K562 (cell line): ENCODE data around the gene EPC2. TPM values are rescaled to one million over a fixed set of nuclear protein-coding genes. Genes with fewer than 3 reads are reported as not detected.

ENCODE experiments used
- DPF2 ChIP-seq: fragments of 450-650 bp; IDR thresholded peaks from 2 replicates; pipeline ENCODE4 v1.6.1; 2016
- EP400 ChIP-seq: fragments of 450-650 bp; IDR thresholded peaks from 2 replicates; pipeline ENCODE4 v1.6.1; 2017; ENCODE audit warnings: antibody characterized with exemption, mild to moderate bottlenecking, moderate library complexity
- FOXJ2 ChIP-seq: fragments of 200-800 bp; sonication (Bioruptor generic); IDR thresholded peaks from 2 replicates; pipeline ENCODE4 v1.6.1; 2016; ENCODE audit warnings: missing genetic modification characterization, missing compliant biosample characterization
- JUN ChIP-seq, 2 experiments: sonication (generic) in 1 of 2; formaldehyde crosslinking in 1 of 2; IDR thresholded peaks; 2 replicates each; pipeline versions ENCODE4 v1.6.1 to v1.8.0; 2012 to 2022; ENCODE audit warnings: borderline replicate concordance in 2 of 2, mild to moderate bottlenecking in 2 of 2, improper control_type of control experiment in 1 of 2, low read depth in 1 of 2, low read length in 1 of 2, missing genetic modification reagents in 1 of 2
- JUND ChIP-seq, 2 experiments: IDR thresholded peaks; 2 replicates in 1 of 2; 3 replicates in 1 of 2; pipeline ENCODE4 v1.6.1; 2011; ENCODE audit warnings: borderline replicate concordance in 2 of 2, low read depth in 2 of 2, low read length in 2 of 2, improper control_type of control experiment in 1 of 2, missing biosample characterization in 1 of 2, missing genetic modification characterization in 1 of 2, missing genetic modification reagents in 1 of 2
- MTA1 ChIP-seq: fragments of 450-650 bp; IDR thresholded peaks from 2 replicates; pipeline ENCODE4 v1.6.1; 2017; ENCODE audit warnings: borderline replicate concordance
- MTA2 ChIP-seq: fragments of 450-650 bp; IDR thresholded peaks from 2 replicates; pipeline ENCODE4 v1.6.1; 2016; ENCODE audit warnings: low read depth
- PHF21A ChIP-seq: fragments of 450-650 bp; IDR thresholded peaks from 2 replicates; pipeline ENCODE4 v1.6.1; 2017; ENCODE audit warnings: low read depth, borderline replicate concordance
- RFX1 ChIP-seq: fragments of 450-650 bp; IDR thresholded peaks from 2 replicates; pipeline ENCODE4 v1.6.1; 2016; ENCODE audit warnings: mild to moderate bottlenecking, moderate library complexity
- RFX5 ChIP-seq: IDR thresholded peaks from 2 replicates; pipeline ENCODE4 v1.6.1; 2011; ENCODE audit warnings: low read depth, mild to moderate bottlenecking, improper control_type of control experiment, low read length
- SMARCA4 ChIP-seq: fragments of 450-650 bp; IDR thresholded peaks from 2 replicates; pipeline ENCODE4 v1.6.1; 2016
- polyA plus RNA-seq, 8 experiments: library from polyadenylated mRNA; depleted of rRNA in 4 of 8; stranded (reverse) in 5 of 8; unstranded in 3 of 8; fragments of >200 nt; fragmentation: Nextera tagmentation in 2 of 8; fragmentation: Illumina TruSeq in 1 of 8; extraction: Ambion mirVana in 2 of 8; extraction: Trizol in 1 of 8; gene quantifications; 2 replicates each; pipeline versions ENCODE4 v1.2.1 to v1.2.3, GENCODE V29; 2011 to 2014; ENCODE audit warnings: inconsistent platforms in 1 of 8, missing spikeins in 1 of 8
- total RNA-seq, 7 experiments: library from RNA; depleted of rRNA in 6 of 7; stranded (reverse); fragments of >200 nt in 6 of 7; fragmentation: Illumina TruSeq in 2 of 7; extraction: Trizol in 2 of 7; gene quantifications; 2 replicates each; pipeline versions ENCODE4 v1.2.1 to v1.2.3, GENCODE V29; 2011 to 2021; ENCODE audit warnings: low replicate concordance in 1 of 7
- TF ChIP-seq, protein P1 (sequence below), 2 experiments: fragments of 450-650 bp in 1 of 2; sonication (generic) in 1 of 2; formaldehyde crosslinking in 1 of 2; IDR thresholded peaks; 2 replicates each; pipeline versions ENCODE4 v1.7.1 to v1.9.0; 2016 to 2022; ENCODE audit warnings: inconsistent platforms in 1 of 2, mild to moderate bottlenecking in 1 of 2, missing genetic modification reagents in 1 of 2
- TF ChIP-seq, protein P2 (sequence below): fragments of 250-450 bp; sonication (Bioruptor Pico); IDR thresholded peaks from 2 replicates; pipeline ENCODE4 v1.5.0; 2021
- TF ChIP-seq, protein P3 (sequence below), 2 experiments: fragments of 450-650 bp in 1 of 2; sonication (generic) in 1 of 2; formaldehyde crosslinking in 1 of 2; IDR thresholded peaks in 1 of 2; conservative IDR thresholded peaks in 1 of 2; 2 replicates each; pipeline versions ENCODE4 v1.6.1 to v1.8.1; 2016 to 2023; ENCODE audit warnings: mild to moderate bottlenecking in 2 of 2, moderate library complexity in 2 of 2, inconsistent platforms in 1 of 2, missing genetic modification reagents in 1 of 2

EPC2 gene
- total and polyA plus RNA-seq, 9 of the 15 experiments (the other 6 are each of a cell fraction or from before 2014, with no cell fraction given): 7.0 to 35.8 (median 29.1) TPM

DNA sequence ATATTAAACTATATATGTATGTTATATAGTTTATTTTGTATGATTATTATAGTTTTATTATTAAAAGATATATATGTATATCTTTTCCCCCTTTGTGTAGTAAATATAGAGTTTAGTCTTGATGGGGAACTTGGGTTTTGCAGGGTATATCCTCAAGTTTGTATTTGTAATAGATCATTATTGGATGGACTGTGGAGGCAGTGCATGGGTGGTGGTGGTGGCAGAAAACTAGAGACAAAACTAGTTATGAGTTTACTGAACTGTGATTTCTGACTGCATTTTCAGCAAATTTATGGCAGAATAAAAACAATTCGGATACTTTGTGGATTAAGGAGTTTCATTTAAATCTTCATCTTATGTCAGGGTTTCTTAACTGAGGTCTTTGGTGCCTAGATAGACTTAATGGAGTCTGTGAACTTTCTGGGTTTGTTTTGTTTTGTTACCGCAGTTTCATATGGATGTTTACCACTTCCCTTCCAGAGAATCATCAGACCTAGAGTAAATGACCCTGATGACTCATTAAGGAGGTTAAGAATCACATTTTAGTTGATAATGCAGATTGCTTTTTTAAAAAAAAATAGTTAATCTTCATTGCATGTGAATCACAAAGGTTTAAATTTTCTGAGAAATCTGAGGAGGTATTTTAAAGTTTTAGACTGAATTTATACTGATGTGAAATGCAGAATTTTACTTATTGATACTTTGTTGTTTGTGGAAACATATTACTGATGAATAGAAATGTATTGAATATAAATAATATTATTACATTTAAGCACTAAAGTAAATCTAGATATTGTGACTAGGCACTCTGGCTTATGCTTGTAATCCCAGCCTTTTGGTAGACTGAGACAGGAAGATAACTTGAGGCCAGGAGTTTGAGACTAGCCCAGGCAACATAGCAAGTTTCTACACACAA is 14.5 kb downstream of the EPC2 start (continued):
- TF ChIP-seq, protein P1, sequence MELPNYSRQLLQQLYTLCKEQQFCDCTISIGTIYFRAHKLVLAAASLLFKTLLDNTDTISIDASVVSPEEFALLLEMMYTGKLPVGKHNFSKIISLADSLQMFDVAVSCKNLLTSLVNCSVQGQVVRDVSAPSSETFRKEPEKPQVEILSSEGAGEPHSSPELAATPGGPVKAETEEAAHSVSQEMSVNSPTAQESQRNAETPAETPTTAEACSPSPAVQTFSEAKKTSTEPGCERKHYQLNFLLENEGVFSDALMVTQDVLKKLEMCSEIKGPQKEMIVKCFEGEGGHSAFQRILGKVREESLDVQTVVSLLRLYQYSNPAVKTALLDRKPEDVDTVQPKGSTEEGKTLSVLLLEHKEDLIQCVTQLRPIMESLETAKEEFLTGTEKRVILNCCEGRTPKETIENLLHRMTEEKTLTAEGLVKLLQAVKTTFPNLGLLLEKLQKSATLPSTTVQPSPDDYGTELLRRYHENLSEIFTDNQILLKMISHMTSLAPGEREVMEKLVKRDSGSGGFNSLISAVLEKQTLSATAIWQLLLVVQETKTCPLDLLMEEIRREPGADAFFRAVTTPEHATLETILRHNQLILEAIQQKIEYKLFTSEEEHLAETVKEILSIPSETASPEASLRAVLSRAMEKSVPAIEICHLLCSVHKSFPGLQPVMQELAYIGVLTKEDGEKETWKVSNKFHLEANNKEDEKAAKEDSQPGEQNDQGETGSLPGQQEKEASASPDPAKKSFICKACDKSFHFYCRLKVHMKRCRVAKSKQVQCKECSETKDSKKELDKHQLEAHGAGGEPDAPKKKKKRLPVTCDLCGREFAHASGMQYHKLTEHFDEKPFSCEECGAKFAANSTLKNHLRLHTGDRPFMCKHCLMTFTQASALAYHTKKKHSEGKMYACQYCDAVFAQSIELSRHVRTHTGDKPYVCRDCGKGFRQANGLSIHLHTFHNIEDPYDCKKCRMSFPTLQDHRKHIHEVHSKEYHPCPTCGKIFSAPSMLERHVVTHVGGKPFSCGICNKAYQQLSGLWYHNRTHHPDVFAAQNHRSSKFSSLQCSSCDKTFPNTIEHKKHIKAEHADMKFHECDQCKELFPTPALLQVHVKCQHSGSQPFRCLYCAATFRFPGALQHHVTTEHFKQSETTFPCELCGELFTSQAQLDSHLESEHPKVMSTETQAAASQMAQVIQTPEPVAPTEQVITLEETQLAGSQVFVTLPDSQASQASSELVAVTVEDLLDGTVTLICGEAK (IDR thresholded peaks at IDR 0.05): no peak
- TF ChIP-seq, protein P1 (CRISPR knock-in tag; IDR thresholded peaks at IDR 0.05): no peak
- TF ChIP-seq MTA2: no peak
- TF ChIP-seq JUN (IDR thresholded peaks at IDR 0.05; ENCODE audit: borderline replicate concordance, low read depth, low read length): 0 out of 2 replicates have a peak, but pooled peaks have one; percentile 37
- no peak for TF ChIP-seq JUN (CRISPR knock-in tag; IDR thresholded peaks at IDR 0.05; ENCODE audit: borderline replicate concordance)
- no peak for TF ChIP-seq RFX5
- peak; percentile 11; the same call in 1 of the 2 replicates for TF ChIP-seq EP400
- TF ChIP-seq PHF21A: 0 out of 2 replicates have a peak, but pooled peaks have one; percentile 14
- TF ChIP-seq DPF2: 0 out of 2 replicates have a peak, but pooled peaks have one; percentile 34
- TF ChIP-seq FOXJ2 (tag): peak; percentile 96
- TF ChIP-seq MTA1: no peak
- peak; percentile 76 for TF ChIP-seq JUND (IDR thresholded peaks at IDR 0.05; ENCODE audit: borderline replicate concordance, low read depth, low read length)
- peak; percentile 82 for TF ChIP-seq JUND (tag; IDR thresholded peaks at IDR 0.05; ENCODE audit: borderline replicate concordance, low read depth, low read length)
- TF ChIP-seq, protein P2, sequence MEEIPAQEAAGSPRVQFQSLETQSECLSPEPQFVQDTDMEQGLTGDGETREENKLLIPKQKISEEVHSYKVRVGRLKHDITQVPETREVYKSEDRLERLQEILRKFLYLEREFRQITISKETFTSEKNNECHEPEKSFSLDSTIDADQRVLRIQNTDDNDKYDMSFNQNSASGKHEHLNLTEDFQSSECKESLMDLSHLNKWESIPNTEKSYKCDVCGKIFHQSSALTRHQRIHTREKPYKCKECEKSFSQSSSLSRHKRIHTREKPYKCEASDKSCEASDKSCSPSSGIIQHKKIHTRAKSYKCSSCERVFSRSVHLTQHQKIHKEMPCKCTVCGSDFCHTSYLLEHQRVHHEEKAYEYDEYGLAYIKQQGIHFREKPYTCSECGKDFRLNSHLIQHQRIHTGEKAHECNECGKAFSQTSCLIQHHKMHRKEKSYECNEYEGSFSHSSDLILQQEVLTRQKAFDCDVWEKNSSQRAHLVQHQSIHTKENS (CRISPR knock-in tag): 0 out of 2 replicates have a peak, but pooled peaks have one; percentile 49
- TF ChIP-seq, protein P3, sequence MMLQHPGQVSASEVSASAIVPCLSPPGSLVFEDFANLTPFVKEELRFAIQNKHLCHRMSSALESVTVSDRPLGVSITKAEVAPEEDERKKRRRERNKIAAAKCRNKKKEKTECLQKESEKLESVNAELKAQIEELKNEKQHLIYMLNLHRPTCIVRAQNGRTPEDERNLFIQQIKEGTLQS (IDR thresholded peaks at IDR 0.05): peak; percentile 89
- TF ChIP-seq, protein P3 (CRISPR knock-in tag; conservative IDR thresholded peaks at IDR 0.05): no peak
- peak; percentile 68 for TF ChIP-seq SMARCA4
- peak; percentile 38 for TF ChIP-seq RFX1
